Measurements from ENCODE around the gene DDR2. TPM values are rescaled to one million over a fixed set of nuclear protein-coding genes. Genes with fewer than 3 reads are reported as not detected.
A peak's percentile ranks its signal among the peaks of the same experiment; 100 is the strongest.

The DDR2 gene
- total and polyA plus RNA-seq, 2 experiments from 2014 or later: 94.7 to 196 TPM

DNA sequence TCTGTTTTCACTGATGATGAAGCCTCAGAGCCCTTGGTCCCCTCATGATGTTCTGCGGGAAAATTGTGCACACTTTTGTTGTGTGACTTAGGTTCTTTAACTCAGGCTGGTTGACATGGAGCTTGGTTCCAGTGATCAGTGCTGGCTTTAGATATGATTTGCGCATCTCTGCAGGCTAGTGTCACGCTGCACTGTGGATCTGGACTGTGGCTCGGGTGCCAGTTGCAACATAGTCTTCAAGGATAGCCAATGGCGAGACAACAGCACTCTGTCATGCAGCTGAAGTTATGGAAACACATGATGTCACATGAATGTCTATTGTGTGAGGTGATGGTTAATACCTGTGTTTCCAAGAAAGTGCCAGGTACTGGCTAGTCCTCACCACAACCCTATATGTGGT lies 56.7 kb downstream of the DDR2 start:
- H3K4me1 ChIP-seq (ENCODE audit: insufficient read depth): peaks cover 66% of the 10 kb centered on the region
- H3F3A ChIP-seq (ENCODE audit: insufficient read depth): peaks cover 72% of the 10 kb centered on the region
- no peak overlapping the region for H2AFZ ChIP-seq
- H3K9me2 ChIP-seq (ENCODE audit: insufficient read depth): no peaks in the 10 kb centered on the region
- TF ChIP-seq EZH2phosphoT487 (IDR thresholded peaks at IDR 0.05; ENCODE audit: insufficient read depth, low read depth) (no peak), EZH2 (IDR thresholded peaks at IDR 0.05; ENCODE audit: insufficient read depth, poor library complexity, severe bottlenecking) (no peak)
- 0 out of 2 replicates have a peak, but pooled peaks cover 1% of the 10 kb centered on the region for H3K36me3 ChIP-seq (ENCODE audit: low read depth)
- no peaks in the 10 kb centered on the region for H3K27me3 ChIP-seq (replicated peaks; ENCODE audit: insufficient read depth)
- DNase-seq: no peak
- 92 to 94% methylated on average over 5 of the region's 5 CpGs for WGBS, 2 experiments (ENCODE audit: low coverage in 1 of 2, low lambda C conversion rate in 2 of 2, missing lambda C conversion rate in 2 of 2)
- no peaks in the 10 kb centered on the region for H3K9me3 ChIP-seq (ENCODE audit: low read depth)
- no peak overlapping the region for H3K4me3 ChIP-seq
- H3K4me2 ChIP-seq (ENCODE audit: unreplicated experiment): no peak overlapping the region
- no peak overlapping the region for H3K9ac ChIP-seq
- H3K27ac ChIP-seq: 0 out of 2 replicates have a peak overlapping the region, but pooled peaks have one; percentile 80
- 0 out of 2 replicates have a peak, but pooled peaks cover 4% of the 10 kb centered on the region for H4K20me1 ChIP-seq (ENCODE audit: insufficient read depth)
- in situ Hi-C loops (cut with MboI): no loop called here
- H3K79me2 ChIP-seq (ENCODE audit: insufficient read depth): peaks cover 87% of the 10 kb centered on the region

DNA sequence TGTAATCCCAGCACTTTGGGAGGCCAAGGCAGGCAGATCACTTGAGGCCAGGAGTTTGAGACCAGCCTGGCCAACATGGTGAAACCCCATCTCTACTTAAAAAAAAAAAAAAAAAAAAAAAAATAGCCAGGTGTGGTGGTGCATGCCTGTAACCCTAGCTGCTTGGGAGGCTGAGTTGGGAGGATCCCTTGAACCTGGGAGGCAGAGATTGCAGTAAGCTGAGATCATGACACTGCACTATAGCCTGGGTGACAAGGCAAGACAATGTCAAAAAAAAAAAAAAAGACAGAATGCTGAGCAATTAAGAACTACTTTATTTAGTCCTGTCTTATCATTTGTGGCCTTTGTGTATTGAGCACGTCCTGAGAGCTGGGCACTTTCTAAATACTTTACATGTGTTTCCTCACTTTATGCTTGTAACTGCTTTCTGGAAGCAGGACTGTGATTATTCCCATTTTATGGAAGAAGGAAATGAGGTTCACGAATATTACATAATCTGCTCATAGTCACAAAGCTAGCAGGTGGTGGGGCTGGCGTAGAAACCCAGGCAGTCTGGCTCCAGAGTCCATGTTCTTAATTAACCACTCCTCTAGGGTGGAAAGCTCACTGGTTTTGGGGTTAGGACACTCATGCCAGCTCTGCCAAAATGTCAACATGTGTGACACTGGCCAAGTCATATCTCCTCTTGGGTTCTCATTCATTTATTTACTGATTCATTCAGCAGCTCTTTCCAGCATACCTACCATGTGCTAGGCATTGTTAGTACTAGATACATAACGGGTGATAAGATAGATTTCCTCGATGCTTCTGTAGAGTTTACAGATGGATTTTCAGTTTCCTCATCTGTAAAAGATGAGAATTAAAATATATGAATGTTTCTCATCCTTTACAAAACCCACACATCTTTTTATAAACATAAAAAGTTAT lies 57.7 kb downstream of the DDR2 start:
- WGBS, 2 experiments (ENCODE audit: low coverage in 1 of 2, low lambda C conversion rate in 2 of 2, missing lambda C conversion rate in 2 of 2): 1 to 2% methylated on average over 5 of the region's 5 CpGs
- in situ Hi-C loops (cut with MboI): no loop called here

DNA sequence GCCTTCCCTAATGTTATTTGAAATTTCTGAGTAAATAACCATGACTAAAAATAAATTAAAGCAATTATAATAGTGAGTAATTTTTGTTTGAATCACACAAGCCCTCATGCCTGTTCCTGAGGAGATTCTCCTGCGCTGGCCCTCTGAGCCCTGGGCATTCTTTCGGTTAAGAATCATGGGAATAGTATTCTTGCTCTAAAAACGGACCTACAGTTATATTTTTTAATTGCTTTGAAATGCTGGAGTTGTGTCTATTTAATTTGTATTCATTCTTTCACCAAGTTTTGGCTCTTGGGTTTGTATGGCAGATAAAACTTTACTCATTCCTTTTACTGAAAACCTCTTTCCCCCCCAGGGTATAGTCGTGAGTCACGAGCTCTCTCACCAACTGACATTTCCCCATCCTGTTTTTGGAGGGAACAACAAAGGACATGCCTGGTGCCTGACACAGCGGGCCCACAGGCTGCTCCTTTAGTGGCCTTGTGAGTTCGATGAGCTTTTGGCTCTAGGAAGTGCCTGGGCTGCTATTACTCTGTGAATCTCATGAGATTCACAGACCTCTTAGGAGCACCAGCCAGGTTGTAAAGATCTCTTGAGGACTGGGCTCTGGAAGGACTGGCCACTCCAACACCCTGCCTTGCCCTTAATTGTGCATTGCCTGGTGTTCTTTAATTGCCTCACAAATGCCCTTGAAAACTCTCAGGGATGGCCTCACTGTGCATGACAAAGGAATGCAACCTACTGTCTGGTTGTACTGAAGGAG lies 58.6 kb downstream of the DDR2 start:
- no peaks in the 10 kb centered on the region for H3K9me2 ChIP-seq (ENCODE audit: insufficient read depth)
- H3F3A ChIP-seq (ENCODE audit: insufficient read depth): peaks cover 79% of the 10 kb centered on the region
- H3K36me3 ChIP-seq (ENCODE audit: low read depth): no peaks in the 10 kb centered on the region
- peaks cover 75% of the 10 kb centered on the region for H3K4me1 ChIP-seq (ENCODE audit: insufficient read depth)
- DNase-seq: peak; percentile 98
- H3K9me3 ChIP-seq (ENCODE audit: low read depth): no peaks in the 10 kb centered on the region
- 0 out of 2 replicates have a peak, but pooled peaks cover 4% of the 10 kb centered on the region for H4K20me1 ChIP-seq (ENCODE audit: insufficient read depth)
- in situ Hi-C loops (cut with MboI): no loop called here
- H3K79me2 ChIP-seq (ENCODE audit: insufficient read depth): peaks cover 87% of the 10 kb centered on the region
- H3K27ac ChIP-seq: peak overlapping the region; percentile 80
- 0 to 5% methylated on average over 7 of the region's 7 CpGs for WGBS, 2 experiments (ENCODE audit: low coverage in 1 of 2, low lambda C conversion rate in 2 of 2, missing lambda C conversion rate in 2 of 2)
- H3K4me3 ChIP-seq: peak overlapping the region; percentile 21
- no peaks in the 10 kb centered on the region for H3K27me3 ChIP-seq (replicated peaks; ENCODE audit: insufficient read depth)
- peak overlapping the region; percentile 51 for H3K9ac ChIP-seq
- H2AFZ ChIP-seq: no peak overlapping the region
- TF ChIP-seq EZH2 (IDR thresholded peaks at IDR 0.05; ENCODE audit: insufficient read depth, poor library complexity, severe bottlenecking) (no peak), EZH2phosphoT487 (IDR thresholded peaks at IDR 0.05; ENCODE audit: insufficient read depth, low read depth) (no peak)
- H3K4me2 ChIP-seq (ENCODE audit: unreplicated experiment): peak overlapping the region; percentile 64

More for the DNA sequence above, 57.7 kb downstream of the DDR2 start:
- no peaks in the 10 kb centered on the region for H3K27me3 ChIP-seq (replicated peaks; ENCODE audit: insufficient read depth)
- TF ChIP-seq EZH2 (IDR thresholded peaks at IDR 0.05; ENCODE audit: insufficient read depth, poor library complexity, severe bottlenecking) (no peak), EZH2phosphoT487 (IDR thresholded peaks at IDR 0.05; ENCODE audit: insufficient read depth, low read depth) (no peak)
- no peaks in the 10 kb centered on the region for H3K9me3 ChIP-seq (ENCODE audit: low read depth)
- H3K27ac ChIP-seq: peak overlapping the region; percentile 80
- peaks cover 75% of the 10 kb centered on the region for H3F3A ChIP-seq (ENCODE audit: insufficient read depth)
- peaks cover 67% of the 10 kb centered on the region for H3K4me1 ChIP-seq (ENCODE audit: insufficient read depth)
- H3K4me3 ChIP-seq: peak overlapping the region; percentile 4; the same call in 1 of the 2 replicates
- no peak overlapping the region for H2AFZ ChIP-seq
- peaks cover 87% of the 10 kb centered on the region for H3K79me2 ChIP-seq (ENCODE audit: insufficient read depth)
- H3K9me2 ChIP-seq (ENCODE audit: insufficient read depth): no peaks in the 10 kb centered on the region
- DNase-seq: peak; percentile 80
- peak overlapping the region; percentile 43 for H3K4me2 ChIP-seq (ENCODE audit: unreplicated experiment)
- H3K36me3 ChIP-seq (ENCODE audit: low read depth): no peaks in the 10 kb centered on the region
- H4K20me1 ChIP-seq (ENCODE audit: insufficient read depth): 0 out of 2 replicates have a peak, but pooled peaks cover 4% of the 10 kb centered on the region
- peak overlapping the region; percentile 38 for H3K9ac ChIP-seq

DNA sequence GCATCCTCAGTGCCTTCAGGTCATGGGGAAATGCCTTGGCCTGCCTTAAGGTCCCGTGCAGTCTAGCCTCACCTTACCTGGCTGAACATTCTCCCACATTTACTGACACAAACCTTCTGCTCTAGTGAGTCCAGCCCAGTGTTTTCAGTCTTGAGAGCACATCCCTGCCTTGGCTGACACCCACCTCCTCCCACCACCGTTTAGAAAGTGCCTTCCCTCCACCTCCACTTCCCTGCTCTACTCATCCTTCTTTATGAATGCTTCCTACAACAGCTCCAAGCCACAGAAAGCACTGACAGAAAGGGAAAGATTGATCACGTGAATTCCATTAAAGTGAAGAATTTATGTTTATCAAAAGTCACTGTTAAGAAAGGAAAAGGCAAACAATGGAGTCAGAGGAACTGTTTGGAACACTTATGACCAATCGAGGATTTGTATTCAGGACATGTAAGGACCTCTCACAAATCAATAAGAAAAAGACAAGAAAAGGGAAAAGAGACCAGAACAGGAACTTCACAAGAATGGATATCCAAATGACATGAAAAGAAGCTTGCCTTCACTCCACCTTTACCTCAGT lies 59.8 kb downstream of the DDR2 start:
- WGBS, 2 experiments (ENCODE audit: low coverage in 1 of 2, low lambda C conversion rate in 2 of 2, missing lambda C conversion rate in 2 of 2): 44 to 48% methylated on average over 4 of the region's 4 CpGs
- Histone ChIP-seq H3K9ac (0 out of 2 replicates have a peak overlapping the region, but pooled peaks have one; percentile 51), H3K27me3 (replicated peaks; ENCODE audit: insufficient read depth) (no peaks in the 10 kb centered on the region), H3K27ac (peak overlapping the region; percentile 80), H3K4me2 (ENCODE audit: unreplicated experiment) (peak overlapping the region; percentile 64), H3K9me3 (ENCODE audit: low read depth) (no peaks in the 10 kb centered on the region), H3K36me3 (ENCODE audit: low read depth) (no peaks in the 10 kb centered on the region), H2AFZ (no peak overlapping the region), H3K4me3 (no peak overlapping the region), H3K9me2 (ENCODE audit: insufficient read depth) (no peaks in the 10 kb centered on the region), H3K79me2 (ENCODE audit: insufficient read depth) (peaks cover 87% of the 10 kb centered on the region), H3K4me1 (ENCODE audit: insufficient read depth) (peaks cover 87% of the 10 kb centered on the region), H4K20me1 (ENCODE audit: insufficient read depth) (peaks cover 11% of the 10 kb centered on the region; the same call in 1 of the 2 replicates), H3F3A (ENCODE audit: insufficient read depth) (peaks cover 88% of the 10 kb centered on the region)
- in situ Hi-C loops (cut with MboI): no loop called here
- TF ChIP-seq EZH2phosphoT487 (IDR thresholded peaks at IDR 0.05; ENCODE audit: insufficient read depth, low read depth) (no peak), EZH2 (IDR thresholded peaks at IDR 0.05; ENCODE audit: insufficient read depth, poor library complexity, severe bottlenecking) (no peak)
- DNase-seq: no peak
